ENCODE results near the gene PPP1R8. TPM values are rescaled to one million over a fixed set of nuclear protein-coding genes. Genes with fewer than 3 reads are reported as not detected.

PPP1R8 gene
- total and polyA plus RNA-seq, 5 donors from 2014 or later, result 23.3 to 45.5 (median 41.2) TPM

DNA sequence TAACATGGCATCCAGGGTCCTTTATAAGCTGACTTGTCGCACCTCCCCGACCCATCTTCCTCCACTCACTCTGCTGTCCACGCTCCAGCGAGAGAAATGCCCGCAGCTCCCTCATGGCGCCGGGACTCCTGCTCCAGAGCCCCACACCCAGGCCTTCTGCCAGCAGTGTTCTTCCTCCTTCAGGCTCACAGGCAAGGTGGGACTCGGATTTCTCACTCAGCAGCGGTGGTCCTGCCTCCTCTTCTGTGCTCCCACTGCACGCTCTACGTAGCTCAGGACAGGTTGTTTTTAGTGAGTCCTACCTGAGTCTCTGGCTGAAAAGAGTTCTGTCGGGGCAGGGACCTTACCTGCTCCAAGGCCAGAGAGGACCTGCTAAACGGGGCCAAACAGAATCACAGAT lies 53.0 kb downstream of the PPP1R8 start:
- Histone ChIP-seq H3K27ac (ENCODE audit: insufficient read depth, low read length, poor library complexity, severe bottlenecking) (no peak overlapping the region), H3K27me3 (ENCODE audit: control insufficient read depth, insufficient read depth, low read length) (no peaks in the 10 kb centered on the region), H3K36me3 (ENCODE audit: control insufficient read depth, insufficient read depth, low read length) (peaks cover 64% of the 10 kb centered on the region), H3K9me3 (ENCODE audit: control insufficient read depth in 2 of 2, low read length in 2 of 2) (no peaks in the 10 kb centered on the region), H3K4me3 (ENCODE audit: low read depth, low read length) (no peak overlapping the region), H3K4me1 (ENCODE audit: control insufficient read depth, insufficient read depth, low read length, poor library complexity, severe bottlenecking) (peaks cover 32% of the 10 kb centered on the region)
- Mint-ChIP-seq H3K9me3 (peaks cover 0 to 2% (median 0%) of the 10 kb centered on the region in 7 donors), H3K27me3 (no peaks in the 10 kb centered on the region), H3K4me3 (no peak overlapping the region), H3K4me1 (peaks cover 8 to 61% (median 29%) of the 10 kb centered on the region in 4 donors), H3K36me3 (peaks cover 47% of the 10 kb centered on the region), H3K27ac (peak overlapping the region; percentile 68 to 96 (median 82))
- no peak for ATAC-seq (ENCODE audit: low read depth in 2 of 2)
- no peak for DNase-seq

DNA sequence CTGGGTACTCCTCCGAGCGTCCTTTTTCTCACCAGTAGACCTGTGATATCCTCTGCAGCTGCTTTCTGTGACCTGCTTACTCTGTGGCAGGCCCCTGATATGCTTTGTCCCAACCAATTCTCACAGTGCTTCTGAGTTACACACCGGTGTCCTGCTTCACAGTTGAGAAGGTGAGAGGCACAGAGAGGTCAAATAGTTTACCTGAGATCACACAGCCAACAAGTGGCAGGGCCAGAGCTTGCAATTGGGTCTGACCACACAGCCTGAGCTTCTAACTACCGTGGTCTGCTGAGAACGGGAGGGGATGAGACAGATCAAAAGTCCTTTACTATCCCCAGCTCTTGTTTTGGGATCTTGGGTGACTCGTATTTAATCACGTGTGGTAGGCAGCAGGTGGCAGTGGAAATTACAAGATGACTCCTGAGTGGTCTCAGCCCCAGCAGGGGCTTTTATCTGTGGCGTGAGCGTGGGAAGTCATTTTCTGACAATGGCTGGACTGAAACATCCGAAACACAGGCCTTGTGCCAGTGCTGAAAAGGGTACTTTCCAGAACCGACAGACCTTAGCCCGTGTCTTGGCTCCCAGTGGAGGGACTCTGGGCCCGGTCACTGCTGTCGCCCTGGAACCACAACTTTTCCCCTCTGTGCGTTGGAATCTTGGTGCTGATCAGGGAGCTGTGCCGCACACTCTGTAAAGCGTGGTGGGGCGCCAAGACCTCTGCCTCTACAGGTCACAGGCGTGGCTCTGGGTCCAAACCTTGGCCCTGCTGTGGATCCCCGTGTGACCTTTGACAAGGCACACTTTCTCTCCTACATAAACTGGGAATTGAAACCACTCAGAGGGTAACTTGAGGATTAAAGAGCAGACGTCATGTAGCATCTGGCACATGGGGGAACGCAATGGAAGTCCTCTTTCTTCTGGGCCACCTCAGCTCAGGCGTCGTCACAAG lies 53.7 kb downstream of the PPP1R8 start:
- Mint-ChIP-seq H3K4me3 (peak overlapping the region in 1 of 4 donors; percentile 47), H3K36me3 (peaks cover 44% of the 10 kb centered on the region), H3K9me3 (peaks cover 0 to 2% (median 0%) of the 10 kb centered on the region in 7 donors), H3K4me1 (peaks cover 6 to 63% (median 31%) of the 10 kb centered on the region in 4 donors), H3K27me3 (no peaks in the 10 kb centered on the region), H3K27ac (peak overlapping the region; percentile 46 to 96 (median 91))
- DNase-seq (no peak), ATAC-seq (ENCODE audit: low read depth in 2 of 2) (no peak)
- H3K4me3 ChIP-seq (ENCODE audit: low read depth, low read length), result no peak overlapping the region
- no peaks in the 10 kb centered on the region for H3K9me3 ChIP-seq (ENCODE audit: control insufficient read depth in 2 of 2, low read length in 2 of 2)
- no peak overlapping the region for H3K27ac ChIP-seq (ENCODE audit: insufficient read depth, low read length, poor library complexity, severe bottlenecking)
- H3K4me1 ChIP-seq (ENCODE audit: control insufficient read depth, insufficient read depth, low read length, poor library complexity, severe bottlenecking), result peaks cover 32% of the 10 kb centered on the region
- H3K27me3 ChIP-seq (ENCODE audit: control insufficient read depth, insufficient read depth, low read length), result no peaks in the 10 kb centered on the region
- H3K36me3 ChIP-seq (ENCODE audit: control insufficient read depth, insufficient read depth, low read length), result peaks cover 68% of the 10 kb centered on the region

- peaks cover 66% of the 10 kb centered on the region for H3K36me3 ChIP-seq (ENCODE audit: control insufficient read depth, insufficient read depth, low read length)
- Mint-ChIP-seq H3K9me3 (peaks cover 0 to 2% (median 0%) of the 10 kb centered on the region in 7 donors), H3K36me3 (peaks cover 42% of the 10 kb centered on the region), H3K4me1 (peaks cover 6 to 64% (median 32%) of the 10 kb centered on the region in 4 donors), H3K4me3 (peak overlapping the region in 1 of 4 donors; percentile 47), H3K27me3 (no peaks in the 10 kb centered on the region), H3K27ac (peak overlapping the region; percentile 46 to 96 (median 91))
- H3K27me3 ChIP-seq (ENCODE audit: control insufficient read depth, insufficient read depth, low read length), result no peaks in the 10 kb centered on the region
- no peaks in the 10 kb centered on the region for H3K9me3 ChIP-seq (ENCODE audit: control insufficient read depth in 2 of 2, low read length in 2 of 2)
- H3K4me3 ChIP-seq (ENCODE audit: low read depth, low read length), result no peak overlapping the region
- ATAC-seq (ENCODE audit: low read depth in 2 of 2) (no peak), DNase-seq (no peak)
- peaks cover 37% of the 10 kb centered on the region for H3K4me1 ChIP-seq (ENCODE audit: control insufficient read depth, insufficient read depth, low read length, poor library complexity, severe bottlenecking)
- H3K27ac ChIP-seq (ENCODE audit: insufficient read depth, low read length, poor library complexity, severe bottlenecking), result no peak overlapping the region
Measured at GRCh38 chr1:27885114-27885528, 54.5 kb downstream of the PPP1R8 start.

GRCh38 chr1:27885621-27886352 lies 55.2 kb downstream of the PPP1R8 start:
- DNase-seq, result no peak
- Mint-ChIP-seq H3K36me3 (peaks cover 46% of the 10 kb centered on the region), H3K27ac (peak overlapping the region; percentile 93 to 97 (median 96)), H3K9me3 (peaks cover 0 to 2% (median 0%) of the 10 kb centered on the region in 7 donors), H3K4me1 (peaks cover 6 to 70% (median 35%) of the 10 kb centered on the region in 4 donors), H3K27me3 (no peaks in the 10 kb centered on the region), H3K4me3 (no peak overlapping the region)
- peaks cover 67% of the 10 kb centered on the region for H3K36me3 ChIP-seq (ENCODE audit: control insufficient read depth, insufficient read depth, low read length)
- no peaks in the 10 kb centered on the region for H3K27me3 ChIP-seq (ENCODE audit: control insufficient read depth, insufficient read depth, low read length)
- no peak overlapping the region for H3K4me3 ChIP-seq (ENCODE audit: low read depth, low read length)
- H3K4me1 ChIP-seq (ENCODE audit: control insufficient read depth, insufficient read depth, low read length, poor library complexity, severe bottlenecking), result peaks cover 37% of the 10 kb centered on the region
- no peaks in the 10 kb centered on the region for H3K9me3 ChIP-seq (ENCODE audit: control insufficient read depth in 2 of 2, low read length in 2 of 2)
- peak overlapping the region; percentile 48 for H3K27ac ChIP-seq (ENCODE audit: insufficient read depth, low read length, poor library complexity, severe bottlenecking)
- no peak for ATAC-seq (ENCODE audit: low read depth in 2 of 2)

DNA sequence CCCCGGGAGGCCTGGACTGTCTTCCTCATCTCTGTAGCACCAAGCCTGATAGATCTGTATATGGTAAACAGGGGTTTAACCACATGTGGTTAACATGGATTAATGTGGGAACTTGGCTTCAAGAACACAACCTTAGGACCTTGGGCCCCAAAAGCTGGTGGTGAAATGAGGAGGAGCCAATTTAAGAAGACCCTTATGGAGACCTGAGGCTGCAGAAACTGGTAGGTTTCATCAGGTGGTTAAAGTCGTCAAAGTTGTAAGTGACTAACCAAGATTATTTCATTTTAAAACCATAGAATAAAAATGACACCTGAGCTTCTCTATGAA lies 55.7 kb downstream of the PPP1R8 start:
- peak overlapping the region; percentile 48 for H3K27ac ChIP-seq (ENCODE audit: insufficient read depth, low read length, poor library complexity, severe bottlenecking)
- no peaks in the 10 kb centered on the region for H3K27me3 ChIP-seq (ENCODE audit: control insufficient read depth, insufficient read depth, low read length)
- H3K27ac Mint-ChIP-seq, result peak overlapping the region; percentile 93 to 97 (median 96)
- peak overlapping the region; percentile 64 for H3K4me3 ChIP-seq (ENCODE audit: low read depth, low read length)
- peaks cover 48% of the 10 kb centered on the region for H3K36me3 Mint-ChIP-seq
- no peaks in the 10 kb centered on the region for H3K9me3 ChIP-seq (ENCODE audit: control insufficient read depth in 2 of 2, low read length in 2 of 2)
- DNase-seq (no peak), ATAC-seq (ENCODE audit: low read depth in 2 of 2) (no peak)
- H3K9me3 Mint-ChIP-seq, result peaks cover 0 to 2% (median 0%) of the 10 kb centered on the region in 7 donors
- H3K4me1 ChIP-seq (ENCODE audit: control insufficient read depth, insufficient read depth, low read length, poor library complexity, severe bottlenecking), result peaks cover 42% of the 10 kb centered on the region
- H3K27me3 Mint-ChIP-seq, result no peaks in the 10 kb centered on the region
- peaks cover 70% of the 10 kb centered on the region for H3K36me3 ChIP-seq (ENCODE audit: control insufficient read depth, insufficient read depth, low read length)
- H3K4me3 Mint-ChIP-seq, result peak overlapping the region in 3 of 4 donors; percentile 38 to 84 (median 77)
- peaks cover 6 to 74% (median 38%) of the 10 kb centered on the region in 4 donors for H3K4me1 Mint-ChIP-seq

DNA sequence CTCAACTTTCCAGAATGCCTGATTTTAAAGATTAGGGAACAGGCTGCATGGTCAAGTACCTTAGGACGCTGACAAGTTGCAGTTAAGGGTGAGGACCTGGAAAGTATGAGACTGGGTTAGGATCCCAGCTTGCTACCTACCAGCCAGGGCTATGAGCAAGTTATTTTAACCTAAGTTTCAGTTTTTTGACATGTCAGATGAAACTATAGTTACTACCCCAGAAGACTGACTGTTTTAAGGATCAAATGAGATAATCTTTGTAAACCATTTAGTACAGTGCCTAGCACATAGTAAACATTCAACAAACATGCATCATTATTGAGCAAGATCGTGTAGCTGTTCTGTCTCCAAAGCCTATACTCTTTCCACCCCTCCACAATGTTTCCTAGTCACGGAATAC lies 56.2 kb downstream of the PPP1R8 start:
- Mint-ChIP-seq H3K36me3 (peaks cover 52% of the 10 kb centered on the region), H3K4me1 (peaks cover 6 to 77% (median 40%) of the 10 kb centered on the region in 4 donors), H3K4me3 (peak overlapping the region; percentile 30 to 85 (median 80)), H3K9me3 (peaks cover 0 to 2% (median 0%) of the 10 kb centered on the region in 7 donors), H3K27me3 (no peaks in the 10 kb centered on the region), H3K27ac (peak overlapping the region; percentile 93 to 97 (median 96))
- Histone ChIP-seq H3K9me3 (ENCODE audit: control insufficient read depth in 2 of 2, low read length in 2 of 2) (no peaks in the 10 kb centered on the region), H3K4me3 (ENCODE audit: low read depth, low read length) (peak overlapping the region; percentile 64), H3K27me3 (ENCODE audit: control insufficient read depth, insufficient read depth, low read length) (no peaks in the 10 kb centered on the region), H3K4me1 (ENCODE audit: control insufficient read depth, insufficient read depth, low read length, poor library complexity, severe bottlenecking) (peaks cover 46% of the 10 kb centered on the region), H3K27ac (ENCODE audit: insufficient read depth, low read length, poor library complexity, severe bottlenecking) (peak overlapping the region; percentile 48), H3K36me3 (ENCODE audit: control insufficient read depth, insufficient read depth, low read length) (peaks cover 73% of the 10 kb centered on the region)
- no peak for ATAC-seq (ENCODE audit: low read depth in 2 of 2)
- no peak for DNase-seq

GRCh38 chr1:27887215-27888021 lies 56.8 kb downstream of the PPP1R8 start:
- peaks cover 6 to 83% (median 42%) of the 10 kb centered on the region in 4 donors for H3K4me1 Mint-ChIP-seq
- peaks cover 0 to 2% (median 0%) of the 10 kb centered on the region in 7 donors for H3K9me3 Mint-ChIP-seq
- H3K27me3 ChIP-seq (ENCODE audit: control insufficient read depth, insufficient read depth, low read length), result no peaks in the 10 kb centered on the region
- peak overlapping the region; percentile 64 for H3K4me3 ChIP-seq (ENCODE audit: low read depth, low read length)
- H3K27ac Mint-ChIP-seq, result peak overlapping the region; percentile 93 to 97 (median 96)
- peaks cover 51% of the 10 kb centered on the region for H3K4me1 ChIP-seq (ENCODE audit: control insufficient read depth, insufficient read depth, low read length, poor library complexity, severe bottlenecking)
- H3K36me3 Mint-ChIP-seq, result peaks cover 57% of the 10 kb centered on the region
- ATAC-seq (ENCODE audit: low read depth in 2 of 2), result peak; percentile 85 to 86
- H3K4me3 Mint-ChIP-seq, result peak overlapping the region; percentile 30 to 85 (median 80)
- H3K27ac ChIP-seq (ENCODE audit: insufficient read depth, low read length, poor library complexity, severe bottlenecking), result peak overlapping the region; percentile 48
- peak in 2 of 3 donors; percentile 57 to 90 for DNase-seq
- H3K36me3 ChIP-seq (ENCODE audit: control insufficient read depth, insufficient read depth, low read length), result peaks cover 73% of the 10 kb centered on the region
- H3K27me3 Mint-ChIP-seq, result no peaks in the 10 kb centered on the region
- H3K9me3 ChIP-seq (ENCODE audit: control insufficient read depth in 2 of 2, low read length in 2 of 2), result no peaks in the 10 kb centered on the region

Measured in CD4-positive, CD25-positive, alpha-beta regulatory T cell (primary cell).